ENCODE results near the gene MC1R.
"Not testable (repeated sequence)": the region's sequence is repeated elsewhere in the genome, so short reads cannot be mapped to it uniquely, and the experiment has no call there.

Gene MC1R

GRCh38 chr16:89914642-89915285 lies 3.9 kb upstream of the MC1R start:
- DNase-seq = not testable (repeated sequence)

- no peak for DNase-seq
Measured at GRCh38 chr16:89915303-89916232, 3.1 kb upstream of the MC1R start.

GRCh38 chr16:89917773-89918452 lies 749 bp upstream of the MC1R start:
- DNase-seq = peak; percentile 73

- DNase-seq = no peak
Measured at GRCh38 chr16:89919535-89920406, 1.1 kb downstream of the MC1R start.

- DNase-seq = peak; percentile 37
Measured at GRCh38 chr16:89920723-89921122, 2.1 kb downstream of the MC1R start.

GRCh38 chr16:89921131-89921701 lies 2.6 kb downstream of the MC1R start:
- no peak for DNase-seq

GRCh38 chr16:89921702-89922476 lies 3.2 kb downstream of the MC1R start:
- peak; percentile 95 for DNase-seq

- peak; percentile 94 for DNase-seq
Measured at GRCh38 chr16:89922477-89922883, 3.8 kb downstream of the MC1R start.

- peak; percentile 90 for DNase-seq
Measured at GRCh38 chr16:89922884-89923639, 4.4 kb downstream of the MC1R start, which contains the start of gene TUBB3. TSS of gene TUBB3 (plus strand) at chr16:89923342. CDS start at chr16:89923402, 60 bp downstream.

GRCh38 chr16:89923640-89924296 lies 5.1 kb downstream of the MC1R start:
- no peak for DNase-seq

- DNase-seq = peak; percentile 60
Measured at GRCh38 chr16:89924297-89924924, 5.7 kb downstream of the MC1R start.

- DNase-seq = no peak
Measured at GRCh38 chr16:89924925-89925307, 6.3 kb downstream of the MC1R start.

GRCh38 chr16:89925596-89926079 lies 7.0 kb downstream of the MC1R start:
- peak; percentile 18 for DNase-seq

- DNase-seq = no peak
Measured at GRCh38 chr16:89931305-89931896, 12.7 kb downstream of the MC1R start.

- no peak for DNase-seq
Measured at GRCh38 chr16:89931964-89932363, 13.3 kb downstream of the MC1R start.

- DNase-seq = not testable (repeated sequence)
Measured at GRCh38 chr16:89934019-89934418, 15.4 kb downstream of the MC1R start.

GRCh38 chr16:89934611-89935553 lies 16.2 kb downstream of the MC1R start:
- no peak for DNase-seq

Data from fibroblast of skin of abdomen (primary cell).